GM19468 (cell line): Measurements from ENCODE around the gene ESYT1.

ENCODE experiments used
- ATAC-seq: cut with Tn5 transposase; IDR thresholded peaks from one replicate; pipeline ENCODE4 v1.9.1; 2021; ENCODE audit warnings: mild to moderate bottlenecking, moderate library complexity, moderate number of reproducible peaks; ENCODE audit not compliant: unreplicated experiment; ENCODE audit errors: extremely low read depth

ESYT1 gene

DNA sequence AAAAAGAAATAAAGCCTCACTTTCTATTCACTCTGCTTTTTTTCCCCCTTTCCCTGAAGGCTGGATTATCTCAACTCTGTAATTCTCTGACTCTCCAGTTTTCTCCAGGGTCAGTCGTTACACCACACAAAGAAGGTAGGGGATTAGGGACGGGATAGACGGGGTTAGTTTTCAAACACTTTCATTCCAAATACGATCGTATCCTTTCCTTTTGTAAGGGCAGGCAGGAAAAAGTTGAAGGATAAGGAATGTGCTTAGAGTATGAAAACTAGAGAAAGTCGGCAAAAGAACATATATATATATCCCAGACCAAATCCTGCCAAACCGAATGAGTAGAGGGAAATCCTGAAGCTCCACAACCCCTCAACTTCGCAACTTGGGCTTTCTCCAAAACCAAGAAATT lies 581 bp upstream of the ESYT1 start:
- no peak for ATAC-seq

DNA sequence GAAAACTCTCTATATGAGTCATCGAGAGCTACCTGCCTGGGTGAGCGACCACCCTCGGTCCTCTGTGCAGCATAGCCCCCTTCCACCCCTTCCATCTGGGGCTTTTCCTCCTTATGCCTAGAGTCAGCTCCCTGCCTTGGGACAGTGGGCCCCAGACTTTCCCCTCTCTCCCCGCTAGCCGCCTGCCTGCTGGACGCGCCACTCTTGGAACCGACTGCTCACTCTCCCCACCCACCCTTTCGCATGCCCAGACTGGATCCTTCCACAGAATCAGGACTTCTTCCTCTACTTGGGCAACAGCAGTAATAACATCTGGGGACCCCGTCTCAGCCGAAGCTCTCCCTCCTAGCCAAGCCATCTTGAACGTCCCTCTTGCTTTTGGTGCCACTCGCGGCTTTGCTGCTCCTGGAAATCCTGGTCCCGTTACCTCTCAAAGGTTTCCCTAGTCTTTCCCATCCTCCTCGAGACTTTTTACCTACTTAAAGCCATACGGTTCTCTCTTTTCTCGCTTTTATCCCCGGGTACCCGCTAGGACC lies 671 bp downstream of the ESYT1 start:
- ATAC-seq, result no peak

DNA sequence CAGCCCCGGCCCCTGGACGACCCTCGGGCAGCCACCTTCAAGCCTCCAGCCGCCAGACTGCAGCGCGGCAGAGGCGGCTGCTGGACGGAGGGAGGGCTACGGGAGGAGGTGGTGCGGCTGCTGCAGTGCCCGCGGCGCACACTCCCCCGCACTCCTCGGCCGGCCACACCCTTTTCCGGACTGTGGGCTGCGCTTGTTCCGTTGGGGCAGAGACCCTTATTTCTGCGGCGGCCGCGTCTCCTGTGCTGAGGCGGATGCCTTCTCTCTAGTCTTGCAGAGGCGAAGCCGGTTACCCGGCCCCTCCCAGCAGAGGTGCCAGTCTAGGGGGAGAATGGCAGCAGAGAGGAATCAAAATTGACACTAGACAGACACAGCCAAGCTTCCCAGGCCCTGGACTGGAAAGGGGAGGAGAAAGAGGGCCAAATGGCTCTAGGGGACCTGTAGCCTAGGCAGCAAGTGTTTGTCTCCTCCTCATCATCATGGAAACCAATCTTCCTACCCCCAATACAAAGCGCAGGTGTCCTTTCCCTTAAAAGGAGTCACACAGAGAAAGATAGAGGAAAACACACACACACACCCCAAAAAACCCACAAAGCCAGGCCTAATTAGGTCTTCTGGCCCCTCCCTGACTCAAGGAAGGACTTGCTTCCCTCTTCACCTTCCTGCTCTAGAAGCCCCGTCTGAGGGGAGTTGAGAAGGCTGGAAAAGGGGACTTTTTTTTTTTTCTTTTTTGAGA lies 1.3 kb downstream of the ESYT1 start:
- no peak for ATAC-seq

DNA sequence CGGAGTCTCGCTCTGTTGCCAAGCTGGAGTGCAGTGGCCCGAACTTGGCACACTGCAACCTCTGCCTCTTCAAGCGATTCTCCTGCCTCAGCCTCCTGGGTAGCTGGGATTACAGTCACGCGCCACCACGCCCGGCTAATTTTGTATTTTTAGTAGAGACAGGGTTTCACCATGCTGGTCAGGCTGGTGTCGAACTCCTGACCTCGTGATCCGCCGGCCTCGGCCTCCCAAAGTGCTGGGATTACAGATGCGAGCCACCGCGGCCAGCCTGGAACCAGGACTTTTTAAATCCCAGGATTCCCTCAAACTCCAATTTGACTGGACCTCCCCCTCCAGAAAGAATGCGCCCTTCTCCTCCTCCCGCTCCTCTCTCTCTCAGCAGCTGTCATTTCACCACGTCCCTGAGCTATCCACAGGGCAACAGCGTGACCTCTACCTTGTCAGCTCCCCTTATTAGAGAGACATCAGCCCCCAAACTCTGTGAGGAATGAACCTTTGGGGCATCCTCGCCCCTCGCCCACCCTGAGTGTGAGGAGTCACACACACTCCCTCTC lies 2.0 kb downstream of the ESYT1 start:
- no peak for ATAC-seq

DNA sequence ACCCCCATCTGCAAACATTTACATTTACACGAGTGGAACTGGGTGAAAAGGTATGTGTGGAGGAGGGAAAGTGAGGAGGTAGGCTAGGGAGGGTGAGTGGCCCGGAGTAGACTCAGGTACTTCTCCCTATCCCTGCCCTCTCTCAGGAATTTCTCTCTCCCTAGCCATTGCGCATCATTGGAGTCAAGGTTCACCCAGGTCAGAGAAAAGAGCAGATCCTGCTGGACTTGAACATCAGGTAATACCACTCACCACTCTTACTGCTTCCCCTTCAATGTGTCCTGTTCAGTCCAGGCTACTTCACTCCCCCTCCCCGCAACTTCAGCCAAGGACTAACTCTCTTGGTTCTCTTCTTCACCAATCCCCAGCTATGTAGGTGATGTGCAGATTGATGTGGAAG lies 2.8 kb downstream of the ESYT1 start:
- no peak for ATAC-seq

DNA sequence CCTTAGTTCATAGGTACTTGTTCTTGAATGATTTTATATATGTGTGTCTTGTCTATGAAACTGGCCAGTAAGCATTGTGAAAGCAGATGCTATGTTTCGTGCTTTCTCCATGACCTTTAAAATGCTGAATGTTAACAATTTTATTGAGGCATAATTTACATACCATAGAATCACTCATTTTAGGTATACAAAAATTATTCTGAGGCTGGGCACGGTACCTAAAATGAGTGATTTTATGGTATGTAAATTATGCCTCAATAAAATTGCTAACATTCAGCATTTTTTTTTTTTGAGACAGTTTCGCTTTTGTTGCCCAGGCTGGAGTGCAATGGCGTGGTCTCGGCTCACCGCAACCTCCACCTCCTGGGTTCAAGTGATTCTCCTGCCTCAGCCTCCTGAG lies 6.8 kb downstream of the ESYT1 start:
- ATAC-seq, result no peak

DNA sequence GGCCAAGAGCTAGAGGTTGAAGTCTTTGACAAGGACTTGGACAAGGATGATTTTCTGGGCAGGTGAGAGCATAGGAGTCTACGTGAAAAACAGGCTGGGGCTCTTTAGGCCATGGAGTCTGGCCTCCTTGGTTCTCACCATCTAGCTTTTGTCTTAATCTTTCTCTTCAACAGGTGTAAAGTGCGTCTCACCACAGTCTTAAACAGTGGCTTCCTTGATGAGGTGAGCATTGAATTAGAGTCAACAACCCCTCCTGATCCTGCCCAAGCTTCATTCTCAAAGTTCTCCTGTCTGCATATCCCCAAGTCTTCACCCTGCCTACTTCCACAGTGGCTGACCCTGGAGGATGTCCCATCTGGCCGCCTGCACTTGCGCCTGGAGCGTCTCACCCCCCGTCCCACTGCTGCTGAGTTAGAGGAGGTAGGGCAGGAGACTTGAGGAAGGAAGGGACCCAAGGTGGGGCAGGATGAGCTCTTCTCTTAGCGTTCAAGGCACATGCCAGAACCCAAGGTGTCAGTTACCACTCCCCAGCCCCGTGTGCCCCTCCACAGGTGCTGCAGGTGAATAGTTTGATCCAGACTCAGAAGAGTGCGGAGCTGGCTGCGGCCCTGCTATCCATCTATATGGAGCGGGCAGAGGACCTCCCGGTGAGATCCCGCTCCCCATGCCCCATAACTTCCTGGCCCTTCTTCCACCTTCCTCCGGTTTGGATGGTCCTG lies 9.9 kb downstream of the ESYT1 start:
- ATAC-seq, result no peak

DNA sequence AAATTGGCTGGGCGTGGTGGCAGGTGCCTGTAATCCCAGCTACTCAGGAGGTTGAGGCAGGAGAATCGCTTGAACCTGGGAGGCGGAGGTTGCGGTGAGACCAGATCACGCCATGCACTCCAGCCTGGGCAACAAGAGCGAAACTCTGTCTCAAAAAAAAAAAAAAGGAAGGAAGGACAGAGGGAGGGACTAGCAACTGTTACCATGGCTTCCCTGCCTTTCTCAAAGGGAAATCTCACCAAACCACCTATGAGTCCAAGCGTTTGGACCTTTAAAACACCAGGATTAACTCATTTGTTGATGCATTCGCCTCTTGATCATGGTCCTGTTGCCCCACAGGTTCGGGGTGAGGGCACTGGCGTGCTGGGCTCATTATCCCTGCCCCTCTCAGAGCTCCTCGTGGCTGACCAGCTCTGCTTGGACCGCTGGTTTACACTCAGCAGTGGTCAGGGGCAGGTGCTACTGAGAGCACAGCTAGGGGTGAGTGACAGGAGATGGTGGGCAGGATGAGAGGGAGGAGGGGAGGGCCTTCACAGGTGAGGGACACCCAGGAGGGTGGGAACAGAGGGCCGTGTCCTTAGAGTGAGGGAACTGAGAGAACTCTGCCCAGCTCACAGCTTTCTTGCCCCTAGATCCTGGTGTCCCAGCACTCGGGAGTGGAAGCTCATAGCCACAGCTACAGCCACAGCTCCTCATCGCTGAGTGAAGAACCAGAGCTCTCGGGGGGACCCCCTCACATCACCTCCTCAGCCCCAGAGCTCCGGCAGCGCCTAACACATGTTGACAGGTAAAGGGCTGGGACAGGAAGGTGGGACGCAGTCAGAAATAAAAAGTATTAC lies 14.1 kb downstream of the ESYT1 start:
- ATAC-seq, result no peak

DNA sequence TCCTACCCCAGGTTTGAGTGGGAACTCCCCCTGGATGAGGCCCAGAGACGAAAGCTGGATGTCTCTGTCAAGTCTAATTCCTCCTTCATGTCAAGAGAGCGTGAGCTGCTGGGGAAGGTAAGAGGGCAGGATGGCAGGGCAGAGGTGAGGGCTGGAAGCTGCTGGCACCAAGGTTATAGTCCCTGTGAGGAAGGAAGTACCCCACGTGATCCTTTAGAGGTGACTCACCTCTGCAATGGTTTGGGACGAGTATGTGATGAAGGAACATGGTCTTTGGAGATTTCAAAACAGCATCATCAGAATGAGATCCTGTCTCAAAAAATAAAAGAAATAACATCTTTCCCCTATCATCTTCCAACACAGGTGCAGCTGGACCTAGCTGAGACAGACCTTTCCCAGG lies 15.2 kb downstream of the ESYT1 start:
- no peak for ATAC-seq

DNA sequence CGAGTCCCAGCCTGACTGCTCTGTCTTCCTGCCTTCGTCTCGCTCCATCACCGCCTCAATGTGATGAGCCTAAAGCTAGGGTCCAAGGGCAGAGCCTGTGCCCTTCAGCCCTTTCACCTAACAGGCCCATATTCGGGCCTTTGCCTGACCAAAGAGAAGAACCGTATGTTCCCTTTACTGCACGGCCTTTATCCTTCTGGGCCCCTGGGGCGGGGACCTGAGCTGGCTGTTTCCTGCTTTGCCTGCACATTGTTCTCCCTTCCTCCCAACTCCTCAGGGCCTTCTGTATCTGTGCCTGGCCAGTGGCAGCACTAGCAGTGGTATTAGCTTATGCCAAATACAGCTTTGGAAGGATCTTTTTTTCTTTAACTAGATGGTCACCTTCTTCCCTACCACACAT lies 15.8 kb downstream of the ESYT1 start:
- no peak for ATAC-seq

DNA sequence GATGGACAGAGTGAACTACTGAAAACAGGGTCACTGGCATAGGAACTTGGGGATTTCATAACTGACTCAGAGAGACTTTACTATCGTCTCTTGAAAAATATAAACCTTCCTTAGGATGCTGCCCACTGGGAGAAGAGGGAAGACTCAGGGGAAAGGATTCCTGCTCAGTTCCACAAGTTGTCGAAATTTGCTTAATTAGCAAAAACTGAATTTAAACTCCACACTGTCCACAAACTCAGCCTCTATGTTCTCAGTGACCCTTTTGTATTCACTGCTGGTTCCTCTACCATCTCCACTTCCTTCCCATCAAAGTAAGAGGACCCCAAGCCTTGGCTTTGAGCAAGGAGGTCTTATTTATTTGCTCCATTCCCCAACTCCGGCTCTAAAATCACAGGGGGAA lies 17.1 kb downstream of the ESYT1 start:
- no peak for ATAC-seq

DNA sequence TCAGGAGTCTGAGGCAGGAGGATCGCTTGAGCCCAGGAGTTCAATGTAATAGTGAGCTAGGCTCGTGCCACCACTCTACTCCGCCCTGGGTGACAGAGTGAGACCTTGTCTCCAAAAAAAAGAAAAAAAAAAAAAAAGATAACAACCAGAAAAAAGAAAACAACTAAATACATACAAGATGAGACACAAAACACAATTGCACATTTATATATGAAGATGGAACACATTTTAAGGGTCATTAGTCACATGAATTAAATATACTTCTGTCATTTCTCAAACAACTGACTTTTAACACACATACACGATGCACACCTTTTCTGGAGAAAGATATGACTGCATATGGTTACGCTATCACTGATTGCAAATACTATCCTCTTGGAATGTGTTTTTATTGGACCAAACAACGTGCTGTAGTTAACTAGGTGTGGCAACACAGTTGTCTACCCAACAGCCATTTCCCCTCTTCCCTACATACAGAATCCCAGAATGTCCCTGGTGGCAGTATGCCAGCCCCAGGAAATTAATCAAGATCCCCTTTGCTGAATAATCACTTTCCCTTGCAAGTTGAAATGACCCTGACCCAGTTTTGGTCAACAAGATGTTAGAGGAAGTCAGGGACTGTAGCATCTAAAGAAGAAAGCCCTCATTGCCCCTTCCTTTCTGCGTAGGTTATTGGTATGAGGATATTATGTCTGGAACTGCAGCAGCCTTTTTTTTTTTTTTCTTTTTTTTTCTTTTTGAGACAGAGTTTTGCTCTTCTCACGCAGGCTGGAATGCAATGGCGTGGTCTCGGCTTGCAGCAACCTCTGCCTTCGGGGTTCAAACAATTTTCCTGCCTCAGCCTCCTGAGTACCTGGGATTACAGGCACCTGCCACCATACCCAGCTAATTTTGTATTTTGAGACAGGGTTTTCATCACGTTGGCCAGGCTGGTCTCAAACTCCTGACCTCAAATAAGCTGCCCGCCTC lies 18.7 kb downstream of the ESYT1 start:
- ATAC-seq, result no peak

DNA sequence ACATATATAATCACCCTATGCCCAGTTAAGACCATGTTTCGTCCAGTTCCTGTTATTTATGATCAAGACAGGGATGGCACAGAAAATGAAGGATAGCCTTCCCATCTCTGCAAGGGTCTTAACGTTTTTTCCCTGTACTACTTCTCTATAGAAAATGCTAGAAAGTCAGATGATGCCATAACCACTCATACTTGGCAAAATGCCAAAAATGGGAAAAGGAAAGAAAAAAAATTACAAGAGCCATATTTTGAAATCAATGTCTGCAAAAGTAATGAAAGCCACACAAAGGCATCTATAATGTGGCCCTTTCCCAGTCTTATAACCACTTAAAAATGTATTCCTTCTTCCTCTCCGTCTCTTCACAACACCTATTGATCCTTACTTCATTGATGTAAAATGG lies 22.5 kb downstream of the ESYT1 start:
- no peak for ATAC-seq

DNA sequence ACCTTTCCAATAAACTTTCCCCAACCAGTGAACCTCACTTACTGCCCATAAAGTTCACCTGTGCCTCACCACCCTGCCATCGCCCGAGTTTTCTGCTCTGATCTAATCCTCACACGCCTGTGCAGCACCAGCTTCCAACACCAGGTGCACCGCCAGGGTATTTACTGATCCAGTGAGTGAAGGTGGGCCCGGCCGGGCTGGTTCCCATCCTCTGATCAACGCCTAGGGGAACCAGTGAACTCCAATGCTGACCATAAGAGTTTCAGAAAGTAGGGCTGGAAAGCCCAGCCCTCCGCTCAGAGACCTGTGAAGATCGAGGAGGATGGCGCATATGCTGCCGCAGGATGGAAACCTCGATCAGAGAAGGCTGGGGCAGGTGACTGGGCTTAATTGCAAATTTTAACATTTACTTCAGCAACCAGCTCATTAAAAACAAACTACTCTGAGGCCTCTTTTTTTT lies 23.6 kb downstream of the ESYT1 start:
- ATAC-seq, result peak; percentile 24

DNA sequence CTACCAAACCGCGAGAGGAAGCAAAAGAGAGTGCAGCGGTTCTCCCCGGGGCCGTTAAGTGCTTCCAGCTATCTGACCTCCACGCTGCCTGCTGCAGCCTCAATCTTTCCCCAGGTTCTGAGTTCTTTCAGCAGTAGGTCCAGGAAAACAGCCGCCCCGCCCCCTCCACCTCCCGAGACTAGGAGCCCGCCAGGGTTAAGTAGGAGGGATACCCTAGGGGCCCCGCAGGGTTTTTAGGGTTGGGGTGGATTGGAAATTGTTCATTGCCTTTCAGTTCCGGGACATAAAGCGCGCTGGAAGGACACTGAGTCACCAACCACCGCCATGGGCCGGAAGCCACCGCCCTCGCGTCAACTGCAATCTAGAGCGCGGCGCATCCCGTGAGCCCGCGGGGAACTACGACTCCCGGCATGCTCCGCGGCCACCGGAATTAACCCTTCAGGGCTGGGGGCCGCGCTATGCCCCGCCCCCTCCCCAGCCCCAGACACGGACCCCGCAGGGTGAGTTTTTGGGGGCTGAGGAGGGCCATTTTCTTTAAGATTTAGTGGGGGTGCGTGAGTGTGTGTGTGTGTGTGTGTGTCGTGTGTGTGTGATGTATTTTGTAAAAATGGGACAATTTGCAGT lies 24.2 kb downstream of the ESYT1 start, which contains the start of gene MYL6B:
Gene MYL6B (plus strand): TSS at position 456 of the 624 bp plus-strand sequence. CDS start 1,332 bp downstream, outside the sequence.
- ATAC-seq, result peak; percentile 70

DNA sequence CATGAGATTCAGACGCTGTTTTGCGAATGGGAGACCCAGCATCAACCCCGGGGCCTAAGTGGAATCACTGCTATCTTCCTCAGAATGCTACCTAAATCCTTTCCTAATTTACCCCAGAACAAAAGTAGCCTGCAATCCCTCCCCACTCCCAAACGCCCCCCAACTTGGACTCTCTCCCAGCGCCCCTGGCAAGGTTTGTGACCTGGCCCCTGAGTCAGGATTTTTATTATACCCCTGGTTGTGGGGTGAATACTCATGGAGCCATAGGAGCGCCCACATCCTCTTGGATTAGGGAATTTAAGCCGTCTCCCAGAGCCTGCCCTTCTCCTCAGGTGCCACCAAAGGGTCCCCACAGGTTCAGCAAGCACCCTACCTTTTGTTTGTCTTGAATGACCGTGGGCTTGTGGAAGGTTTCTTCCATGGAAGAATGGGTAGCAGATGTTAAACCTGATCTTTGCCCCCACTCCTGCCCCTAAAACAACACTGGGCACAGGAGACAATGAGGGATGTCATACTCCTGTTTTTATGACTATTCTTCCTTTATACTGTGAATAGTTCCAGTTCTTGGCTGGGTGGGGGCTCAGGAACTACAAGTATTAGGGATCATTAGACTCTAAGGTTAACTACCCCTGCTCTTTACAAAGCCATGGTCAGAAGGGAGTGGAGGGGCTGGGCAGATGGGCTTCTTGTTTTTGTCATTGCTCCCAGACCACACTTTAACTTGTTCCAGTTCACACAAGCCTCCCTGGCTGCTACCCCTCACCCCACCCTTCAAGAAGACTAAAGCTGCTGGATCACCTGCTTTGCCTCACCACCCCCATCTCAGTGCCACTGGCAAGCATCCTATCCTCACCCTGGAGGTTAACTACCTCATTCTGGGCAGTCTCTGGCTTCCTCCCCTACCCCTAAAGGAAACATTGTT lies 24.9 kb downstream of the ESYT1 start:
- ATAC-seq, result no peak

DNA sequence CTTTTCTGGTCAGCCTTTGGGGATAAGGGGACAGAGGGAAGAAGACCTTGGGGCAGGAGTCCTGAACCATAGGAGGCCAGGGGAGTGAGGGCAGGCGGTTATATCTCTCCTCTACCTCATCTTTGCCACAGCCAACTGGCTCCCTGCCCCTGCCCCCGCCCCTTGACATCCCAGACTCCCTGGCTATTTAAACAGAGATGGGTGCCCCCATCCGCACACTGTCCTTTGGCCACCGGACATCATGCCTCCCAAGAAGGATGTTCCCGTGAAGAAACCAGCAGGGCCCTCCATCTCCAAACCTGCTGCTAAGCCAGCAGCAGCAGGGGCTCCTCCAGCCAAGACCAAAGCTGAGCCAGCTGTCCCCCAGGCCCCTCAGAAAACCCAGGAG lies 25.6 kb downstream of the ESYT1 start:
- no peak for ATAC-seq
